G401.6 (cell line): Measurements from ENCODE around the gene NUDT16L1.

Experiments
- FAIRE-seq: peaks from 2 replicates; lab custom pipeline; 2012; peaks lifted over from hg19 to GRCh38; lab: Jason Lieb, UNC

Gene NUDT16L1

DNA sequence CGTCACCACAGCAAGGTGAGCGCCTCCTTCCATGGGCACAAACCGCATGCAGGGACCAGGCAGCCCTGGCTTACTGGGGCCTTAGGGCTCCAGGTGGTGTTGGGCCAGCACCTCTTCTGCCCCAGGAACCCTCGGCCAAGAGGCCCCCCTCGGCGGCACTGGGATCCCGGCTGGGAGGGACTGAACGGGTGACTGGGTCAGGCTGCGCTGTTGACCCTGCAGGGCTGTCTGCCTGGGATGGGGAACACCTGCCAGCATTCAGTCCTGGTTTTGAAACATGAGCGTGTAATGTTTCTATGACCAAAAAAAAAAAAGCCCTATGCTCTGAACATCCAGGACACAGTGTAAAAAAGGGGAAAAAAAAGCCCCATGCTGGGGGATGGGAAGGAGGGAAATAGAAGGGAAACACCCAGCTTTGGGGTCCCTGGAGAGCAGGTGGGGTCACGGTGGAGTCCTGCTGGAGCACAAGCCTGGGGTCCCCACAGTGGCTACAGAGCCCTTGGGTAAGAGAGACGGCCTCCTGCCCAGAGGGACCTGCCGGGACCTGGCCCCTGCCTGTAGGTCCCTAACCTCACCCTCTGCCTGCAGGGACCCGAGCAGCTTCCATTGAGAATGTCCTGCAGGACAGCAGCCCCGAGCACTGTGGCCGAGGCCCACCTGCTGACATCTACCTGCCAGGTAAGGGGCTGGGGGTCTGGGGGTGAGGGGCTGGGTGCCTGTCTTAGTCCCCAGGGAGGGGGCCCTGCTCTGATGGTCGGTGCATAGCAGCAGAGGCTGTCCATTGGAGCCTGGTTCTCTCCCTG lies 9.9 kb upstream of the NUDT16L1 start:
- FAIRE-seq: no peak

DNA sequence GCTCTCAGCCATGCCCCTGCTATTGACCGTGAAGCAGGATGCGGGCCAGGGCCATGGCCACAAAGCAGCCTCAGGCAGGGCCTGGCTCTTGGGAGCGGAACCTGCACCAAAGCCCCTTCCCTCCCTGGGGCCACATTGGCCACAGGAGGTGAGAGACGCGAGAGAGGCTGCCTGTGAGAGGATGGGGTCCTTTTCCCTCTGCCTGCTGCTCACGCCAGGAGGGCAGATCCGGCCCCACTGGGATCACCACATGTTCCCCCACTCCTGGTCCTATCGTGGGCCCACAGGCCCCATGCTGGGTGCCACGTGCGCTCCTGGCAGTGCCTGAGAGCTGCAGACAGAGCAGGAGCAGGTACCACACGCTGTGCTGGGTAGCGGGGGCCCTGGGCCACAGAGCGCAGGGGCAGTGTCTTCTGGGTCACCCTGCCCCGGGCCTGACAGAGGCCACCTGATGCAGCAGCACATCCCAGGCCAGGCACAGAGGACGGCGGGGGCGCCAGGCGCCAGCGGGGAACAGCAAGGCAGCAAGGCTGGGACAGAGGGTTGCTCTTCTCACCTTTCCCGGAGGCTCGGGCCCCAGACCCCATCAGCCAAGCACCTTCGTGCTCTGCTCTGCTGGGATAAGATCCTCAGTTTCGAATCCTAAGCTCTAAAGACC lies 9.2 kb upstream of the NUDT16L1 start:
- FAIRE-seq: no peak

DNA sequence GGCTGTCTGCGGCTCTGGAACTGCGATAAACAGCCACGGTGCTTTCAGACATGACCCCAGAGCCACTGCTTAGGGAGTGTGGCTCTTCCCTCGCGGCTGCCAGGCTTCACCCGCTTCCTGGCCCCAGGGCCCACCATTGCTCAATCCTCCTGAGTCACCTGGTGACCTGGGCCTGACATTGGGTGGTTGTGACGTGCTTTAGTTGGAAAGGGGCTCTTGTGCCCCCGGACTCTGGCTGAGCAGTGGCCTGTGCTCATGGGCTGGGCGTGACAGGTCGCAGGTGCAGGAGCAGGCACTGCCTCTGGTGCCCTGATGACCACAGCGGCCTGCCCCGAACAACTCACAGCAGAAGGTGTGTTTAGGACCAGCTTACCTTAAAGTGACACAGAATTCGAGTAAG lies 8.6 kb upstream of the NUDT16L1 start:
- FAIRE-seq: no peak

DNA sequence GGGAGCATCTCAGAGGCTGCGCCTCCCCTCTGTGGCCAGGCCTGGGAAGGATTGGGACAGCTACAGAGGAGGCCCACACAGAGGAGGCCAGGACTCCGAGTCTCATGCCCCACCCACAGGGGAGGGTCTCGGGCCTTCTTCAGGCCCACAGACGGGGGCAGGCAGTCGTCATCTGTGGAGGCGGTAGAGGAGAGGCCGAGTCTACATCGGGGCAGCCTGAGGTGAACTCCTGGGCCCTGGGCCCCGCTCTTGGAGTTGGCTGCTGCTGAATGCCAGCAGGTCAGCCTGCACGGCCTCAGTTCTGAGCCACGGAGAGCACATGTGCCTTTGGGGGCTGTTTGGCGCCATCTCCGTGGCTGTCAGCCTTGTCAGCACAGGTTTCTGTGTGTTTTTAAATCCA lies 8.1 kb upstream of the NUDT16L1 start:
- FAIRE-seq: no peak

DNA sequence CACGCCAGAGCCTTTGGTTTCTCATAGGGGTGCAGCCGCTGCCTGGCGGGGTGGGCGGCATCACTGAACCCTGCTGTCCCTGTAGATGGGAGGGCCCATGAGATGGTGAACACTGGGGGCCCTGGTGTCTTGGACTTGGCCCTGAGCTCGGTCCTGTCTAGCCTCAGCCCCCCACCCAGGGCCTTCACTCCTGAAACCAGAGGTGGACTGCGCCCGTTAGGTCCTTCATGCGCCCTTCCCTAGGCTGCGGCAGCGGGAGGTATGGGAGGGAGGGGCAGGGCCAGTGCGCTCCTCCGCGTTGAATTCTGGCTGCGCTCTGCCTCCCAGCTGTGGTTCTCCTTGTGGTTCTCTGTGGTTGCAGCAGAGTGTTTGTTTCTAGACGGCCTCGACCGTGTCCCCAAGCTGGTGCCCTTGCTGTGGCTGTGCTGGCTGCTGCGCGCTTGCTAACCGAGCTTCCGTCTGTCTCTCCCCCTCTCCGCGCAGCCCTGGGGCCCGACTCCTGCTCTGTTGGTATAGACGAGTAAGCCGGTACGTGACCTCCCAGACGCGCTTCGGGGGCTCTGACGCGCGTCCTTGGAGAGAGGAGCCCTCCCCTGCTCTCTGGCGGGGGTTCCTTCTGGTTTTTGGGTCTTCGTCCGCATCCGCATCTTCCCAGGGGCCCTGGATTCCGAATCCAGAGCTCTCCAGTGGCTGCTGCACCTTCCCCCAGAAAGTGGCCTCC lies 7.4 kb upstream of the NUDT16L1 start:
- FAIRE-seq: no peak

DNA sequence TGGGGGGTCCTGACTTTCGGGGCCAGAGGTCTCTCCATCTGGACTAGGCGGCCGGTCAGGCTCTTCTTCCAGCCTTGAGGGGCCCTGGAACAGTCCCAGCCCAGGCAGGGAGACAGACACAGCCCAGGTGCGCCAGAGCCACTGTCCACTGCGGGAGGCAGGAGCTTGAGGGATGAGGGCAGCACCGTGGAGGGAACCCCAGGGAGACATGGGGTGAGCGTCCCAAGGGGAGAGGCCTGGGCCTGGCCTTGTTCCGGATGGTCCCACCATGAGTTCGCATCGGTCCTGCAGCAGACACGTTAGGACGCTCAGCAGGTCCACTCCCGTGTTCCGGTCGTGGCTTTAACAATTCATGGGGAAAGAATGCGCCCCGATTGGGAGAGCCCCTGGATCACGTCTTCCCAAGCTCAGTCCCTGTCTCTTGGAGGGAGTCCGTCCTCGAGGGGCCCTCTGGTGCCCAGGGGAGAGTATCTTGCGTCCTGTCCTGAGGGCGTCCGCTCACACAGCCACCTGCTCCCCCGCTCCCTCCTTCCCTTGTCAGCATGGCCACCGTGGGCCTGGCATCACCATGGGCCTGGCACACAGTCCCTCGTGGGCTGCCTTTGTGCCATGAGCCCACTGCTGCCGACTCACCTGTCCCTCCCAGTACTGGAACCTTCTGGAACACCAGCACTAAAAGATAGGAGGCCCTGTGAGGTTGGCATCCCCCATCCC lies 6.7 kb upstream of the NUDT16L1 start:
- FAIRE-seq: no peak

DNA sequence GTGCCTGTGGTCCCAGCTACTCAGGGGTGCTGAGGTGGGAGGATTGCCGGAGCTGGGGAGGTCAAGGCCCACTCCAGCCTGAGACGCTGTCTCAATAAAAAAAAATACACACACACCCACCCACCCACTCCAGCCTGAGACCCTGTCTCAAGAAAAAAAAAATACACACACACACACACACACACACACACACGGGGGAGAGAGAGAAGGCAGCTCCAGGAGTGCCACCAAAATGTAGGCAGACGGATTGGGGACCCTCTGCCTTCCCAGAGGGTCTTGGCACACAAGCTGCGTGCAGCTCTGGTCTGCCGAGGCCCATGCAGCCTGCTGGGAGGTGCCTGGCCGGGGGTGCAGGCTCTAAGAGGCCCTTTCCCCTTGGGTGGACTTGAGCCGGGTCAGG lies 5.9 kb upstream of the NUDT16L1 start:
- FAIRE-seq: no peak

DNA sequence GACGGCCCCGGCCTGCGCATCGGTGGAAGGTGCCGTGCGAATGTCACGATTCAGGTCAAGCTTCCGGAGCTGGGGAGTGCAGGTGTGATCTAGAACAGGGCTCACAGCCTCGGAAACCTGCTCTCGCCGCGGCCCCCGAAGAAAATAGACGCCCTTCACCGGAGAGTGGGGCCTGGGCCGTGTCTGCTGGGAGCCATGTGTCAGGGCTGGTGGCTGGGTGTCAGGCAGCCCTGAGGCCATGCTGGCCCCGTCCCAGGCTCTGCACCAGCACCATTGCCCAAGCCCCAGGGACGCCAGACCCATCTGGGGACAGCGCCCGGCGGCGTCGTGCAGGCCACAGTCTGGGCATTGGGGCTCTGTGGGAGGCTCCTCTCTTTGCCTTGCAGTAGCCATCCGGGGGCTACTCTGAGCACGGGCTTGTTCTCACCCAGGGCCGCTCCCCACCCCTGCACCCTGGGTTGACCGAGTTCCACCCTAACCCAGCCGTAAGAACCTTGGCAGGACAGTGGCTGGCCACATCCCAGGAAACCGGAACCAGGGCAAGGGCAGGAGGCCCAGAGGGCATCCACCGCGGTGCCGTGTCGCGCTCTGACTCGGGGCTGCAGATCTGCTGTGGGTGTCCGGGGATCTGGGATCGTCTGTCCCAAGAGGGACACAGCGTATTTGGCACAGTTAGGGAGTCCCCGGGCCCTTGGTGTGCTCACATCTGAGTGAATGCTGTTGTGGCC lies 5.3 kb upstream of the NUDT16L1 start:
- FAIRE-seq: no peak

DNA sequence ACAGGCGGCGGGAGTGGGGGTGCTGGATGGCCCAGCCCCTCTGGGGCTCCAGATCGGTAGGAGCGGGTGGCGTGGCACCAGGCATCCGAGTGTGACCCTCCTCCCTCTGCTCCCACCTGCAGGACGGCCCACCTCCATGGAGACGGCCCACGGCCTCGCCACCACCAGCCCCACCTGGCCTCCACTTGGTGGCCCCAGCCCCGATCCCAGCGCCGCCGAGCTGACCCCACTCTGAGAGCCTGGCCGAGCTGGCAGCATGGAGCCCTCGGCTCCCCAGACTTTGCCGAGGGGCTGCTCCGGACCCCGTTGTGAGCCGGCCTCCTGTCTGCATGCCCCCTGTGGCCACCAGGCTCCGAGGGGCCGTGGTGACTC lies 4.7 kb upstream of the NUDT16L1 start:
- no peak for FAIRE-seq

DNA sequence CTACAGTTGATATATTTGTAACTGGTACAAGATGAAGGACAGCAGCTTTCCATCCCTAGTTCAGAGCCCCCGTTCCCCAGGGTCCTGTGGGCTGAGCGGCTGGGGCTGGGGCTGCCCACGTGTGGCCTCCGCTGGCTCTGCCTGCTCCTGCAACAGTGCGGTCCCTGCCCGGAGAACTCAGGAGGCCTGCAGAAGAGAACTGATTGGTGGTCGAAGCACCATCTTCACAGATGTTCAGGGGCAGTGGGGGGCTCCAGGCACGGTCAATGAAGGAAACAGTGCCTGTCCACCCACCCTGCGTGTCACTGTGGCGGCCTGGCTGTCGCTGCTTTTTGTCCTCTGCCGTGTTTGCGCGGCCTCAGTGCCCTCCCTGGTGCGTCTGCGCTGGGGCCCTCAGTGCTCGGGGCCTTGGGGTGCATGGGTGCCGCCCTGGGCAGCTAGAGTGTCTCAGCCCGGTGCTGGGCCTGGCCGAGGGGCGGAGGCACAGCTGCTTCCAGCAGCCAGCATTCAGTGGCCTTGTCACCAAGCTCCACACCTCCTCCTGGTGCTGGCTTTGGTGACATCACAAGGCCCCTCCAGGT lies 4.2 kb upstream of the NUDT16L1 start:
- FAIRE-seq: no peak

DNA sequence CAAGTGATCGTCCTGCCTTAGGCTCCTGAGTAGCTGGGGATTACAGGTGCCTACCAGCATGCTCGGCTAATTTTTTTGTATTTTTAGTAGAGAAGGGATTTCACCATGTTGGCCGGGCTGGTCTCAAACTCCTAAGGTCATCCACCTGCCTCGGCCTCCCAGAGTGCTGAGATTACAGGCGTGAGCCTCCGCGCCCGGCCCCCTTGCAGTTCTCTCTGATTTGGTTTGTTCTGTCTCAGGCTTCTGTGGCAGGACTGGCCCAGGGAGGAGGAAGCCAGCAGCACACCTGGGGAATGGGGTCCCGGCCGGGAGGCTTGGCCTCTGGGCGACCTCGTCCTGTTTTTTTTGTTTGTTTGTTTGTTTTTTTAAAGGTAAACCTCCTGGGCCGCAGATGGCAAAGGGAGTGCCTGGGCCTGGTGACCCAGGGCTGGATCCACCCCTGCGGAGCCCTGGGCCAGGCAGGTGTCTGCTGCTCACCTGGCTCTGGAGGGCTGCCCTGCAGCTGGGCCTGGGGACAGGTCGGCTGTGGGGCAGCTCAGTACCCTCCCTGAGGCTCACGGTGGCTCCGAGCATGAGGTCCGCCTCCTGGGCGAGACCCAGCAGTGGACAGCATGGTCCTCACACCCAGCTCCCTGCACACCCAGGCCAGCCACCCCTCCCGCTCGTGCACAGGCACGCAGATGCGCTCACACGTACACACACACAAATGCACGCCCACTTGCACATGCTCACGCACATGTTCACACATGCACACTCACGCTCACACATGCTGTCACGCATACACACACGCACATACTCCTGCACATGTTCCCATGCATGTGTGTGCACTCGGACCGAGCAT lies 3.3 kb upstream of the NUDT16L1 start:
- no peak for FAIRE-seq

DNA sequence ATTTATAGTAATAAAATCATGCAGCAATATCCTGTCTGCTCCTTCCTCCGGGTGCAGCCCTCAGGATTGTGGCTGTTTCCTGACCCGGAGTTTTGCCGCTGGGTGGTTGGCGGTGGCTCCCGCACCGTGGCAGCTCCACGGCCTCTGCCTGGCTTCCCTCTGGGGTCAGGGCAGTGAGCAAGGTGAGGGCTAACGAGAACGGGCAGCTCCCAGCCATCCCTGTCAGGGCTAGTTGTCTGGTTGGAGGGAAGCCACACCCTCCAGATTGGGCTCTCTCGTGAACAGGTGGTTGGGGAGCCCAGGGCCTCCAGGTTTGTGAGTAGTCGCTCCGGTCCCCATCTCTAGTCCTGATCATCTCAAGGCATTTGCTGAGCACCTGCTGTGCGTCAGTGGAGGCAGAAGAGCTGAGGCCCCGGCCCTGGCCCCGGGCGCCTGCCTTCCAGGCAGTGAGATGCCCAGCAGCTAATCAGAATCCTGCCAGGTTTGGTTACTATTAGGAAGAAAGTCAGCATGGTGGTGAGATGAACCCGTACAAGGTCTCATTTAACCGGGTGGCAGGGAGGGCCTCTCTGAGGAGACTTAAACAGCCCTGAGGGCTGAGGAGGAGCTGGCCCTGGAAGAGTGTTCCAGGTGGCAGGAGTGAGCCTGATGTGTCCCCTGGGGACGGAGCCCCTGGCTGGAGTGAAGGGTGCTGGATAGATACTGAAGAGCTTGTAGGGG lies 2.3 kb upstream of the NUDT16L1 start:
- FAIRE-seq: no peak

DNA sequence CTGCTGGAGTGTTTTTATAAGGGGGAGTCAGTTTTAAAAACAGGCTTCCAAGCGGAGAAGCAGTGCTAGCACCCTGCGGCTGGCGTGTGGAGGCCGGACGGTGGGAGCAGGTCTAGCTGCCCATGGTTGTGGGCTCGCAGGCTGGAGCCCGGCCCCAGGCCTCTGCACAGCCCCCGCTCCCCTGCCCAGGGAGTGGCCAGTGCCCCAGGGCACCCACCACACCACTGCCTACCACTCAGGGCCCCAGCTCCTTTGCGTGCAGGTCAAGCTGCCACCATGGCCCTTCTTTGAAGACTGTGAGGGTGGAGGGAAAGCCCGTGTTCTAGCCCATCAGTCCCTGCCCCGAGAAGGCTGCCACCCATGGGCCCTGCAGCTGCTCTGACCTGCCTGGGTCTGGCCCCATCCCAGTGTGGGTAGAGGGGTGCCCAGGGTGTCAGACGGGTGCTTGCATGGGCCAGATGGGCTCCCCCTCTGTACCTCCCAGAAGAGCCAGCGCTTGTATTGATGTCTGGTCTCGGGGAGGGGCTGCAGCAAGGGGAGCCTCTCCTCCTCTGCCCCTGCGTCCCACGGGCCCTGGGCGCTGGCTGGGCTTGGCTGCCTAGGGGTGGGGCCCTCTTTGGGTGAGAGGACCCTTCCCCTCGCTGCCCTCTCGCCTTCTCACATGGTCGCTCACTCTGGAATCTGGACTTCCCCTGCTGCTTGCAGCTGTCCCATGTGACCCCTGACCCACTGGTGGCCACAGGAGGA lies 1.5 kb upstream of the NUDT16L1 start:
- FAIRE-seq: no peak

DNA sequence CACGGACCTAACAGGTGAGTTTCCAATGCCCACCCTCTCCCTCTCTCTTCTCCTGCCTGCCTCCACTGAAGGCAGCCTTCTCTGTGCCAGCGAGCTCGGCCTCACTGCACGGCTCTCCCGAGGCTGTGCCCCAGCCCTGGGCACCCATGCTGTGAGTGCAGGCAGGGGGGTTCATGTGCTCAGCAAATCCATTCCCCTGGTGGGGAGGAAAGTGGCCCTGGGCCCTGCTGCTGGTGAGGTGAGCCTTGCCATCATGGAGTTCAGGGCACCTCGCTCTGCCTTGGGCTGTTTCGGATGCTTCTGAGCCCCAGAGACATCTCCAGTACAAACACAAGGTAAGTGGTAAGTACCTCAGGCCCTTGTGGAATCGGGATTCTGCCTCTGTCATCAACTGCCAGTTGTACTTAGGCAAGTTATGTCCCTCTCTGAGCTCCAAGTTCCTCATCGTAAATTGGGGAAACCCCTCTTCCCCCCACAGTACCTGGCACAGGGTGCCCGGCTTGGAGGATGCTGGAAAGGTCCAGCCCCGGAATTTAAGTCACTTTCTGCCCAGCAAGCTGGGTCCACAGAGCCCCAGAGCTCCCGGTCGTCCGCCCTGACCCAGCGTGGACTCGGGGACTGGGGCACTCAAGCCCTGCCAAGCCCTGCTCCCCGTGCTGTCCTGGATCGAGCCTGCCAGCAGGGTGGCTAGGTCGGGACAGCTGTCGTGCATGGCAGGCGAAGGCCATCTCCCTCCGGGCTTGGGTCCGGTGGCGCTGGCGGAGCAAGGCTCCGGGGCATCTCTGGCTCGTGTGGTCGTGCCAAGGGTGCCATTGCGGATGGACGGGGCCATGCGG lies 684 bp upstream of the NUDT16L1 start:
- FAIRE-seq: no peak

DNA sequence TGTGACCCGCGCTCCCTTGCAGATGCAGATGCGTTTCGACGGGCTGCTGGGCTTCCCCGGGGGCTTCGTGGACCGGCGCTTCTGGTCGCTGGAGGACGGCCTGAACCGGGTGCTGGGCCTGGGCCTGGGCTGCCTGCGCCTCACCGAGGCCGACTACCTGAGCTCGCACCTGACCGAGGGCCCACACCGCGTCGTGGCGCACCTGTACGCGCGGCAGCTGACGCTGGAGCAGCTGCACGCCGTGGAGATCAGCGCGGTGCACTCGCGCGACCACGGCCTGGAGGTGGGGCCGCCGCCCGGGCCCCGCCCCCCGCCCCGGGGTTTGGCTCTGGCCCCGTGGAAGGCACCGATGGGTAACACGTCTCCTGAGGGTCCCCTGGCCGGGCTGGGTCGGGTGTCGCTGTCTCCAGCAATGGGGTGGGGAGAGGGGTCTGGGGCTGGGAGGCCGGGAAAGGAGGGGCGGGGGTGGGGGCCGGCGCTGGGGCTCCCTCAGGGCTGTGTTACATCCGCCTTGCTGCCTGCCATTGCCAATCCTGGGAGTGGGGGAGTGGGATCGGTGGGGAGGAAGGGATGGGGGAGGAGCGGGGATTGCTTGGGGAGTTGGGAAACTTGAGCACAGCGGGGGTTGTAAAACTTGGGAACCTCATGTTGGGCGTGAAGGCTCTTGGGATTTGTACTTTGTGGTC lies 737 bp downstream of the NUDT16L1 start:
- FAIRE-seq: no peak

DNA sequence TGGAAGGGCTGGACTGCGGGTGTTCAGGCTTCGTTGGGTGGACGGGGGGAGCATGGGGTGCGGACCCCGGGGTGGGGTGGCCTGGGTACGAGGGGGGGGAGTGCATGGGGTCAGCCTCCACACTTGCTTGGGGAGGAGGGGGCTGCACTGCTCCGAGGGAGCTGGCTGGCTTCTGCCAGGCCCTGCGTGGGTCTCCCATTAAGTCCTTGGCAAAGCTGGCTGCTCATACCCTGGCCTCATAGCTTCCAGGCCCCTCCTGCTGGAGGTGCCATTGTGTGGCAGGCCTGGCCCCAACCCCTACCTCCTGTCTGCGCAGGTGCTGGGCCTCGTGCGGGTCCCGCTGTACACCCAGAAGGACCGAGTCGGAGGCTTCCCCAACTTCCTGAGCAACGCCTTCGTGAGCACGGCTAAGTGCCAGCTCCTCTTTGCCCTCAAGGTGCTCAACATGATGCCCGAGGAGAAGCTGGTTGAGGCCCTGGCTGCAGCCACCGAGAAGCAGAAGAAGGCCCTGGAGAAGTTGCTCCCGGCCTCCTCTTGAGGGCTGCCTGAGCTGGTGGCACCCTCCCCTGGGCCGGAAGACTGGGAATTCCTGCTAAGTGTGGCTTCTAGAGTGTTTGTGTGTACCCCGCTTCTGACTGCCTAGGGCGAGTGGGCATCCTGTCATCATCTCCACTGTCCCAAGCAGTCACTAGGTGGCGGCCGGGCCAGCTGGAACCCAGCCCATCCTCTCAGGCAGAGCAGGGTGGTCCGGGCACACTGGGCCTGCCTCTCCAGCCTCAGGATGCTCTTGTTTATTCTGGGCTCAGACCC lies 1.5 kb downstream of the NUDT16L1 start:
- no peak for FAIRE-seq
